HFFc6 (cell line): ENCODE data around the gene NDUFS8. TPM values are rescaled to one million over a fixed set of nuclear protein-coding genes. Genes with fewer than 3 reads are reported as not detected.

ENCODE experiments used
- DNase-seq: peaks from one replicate; pipeline ENCODE4 v3.0.0-alpha.2; 2018
- H3K27ac Mint-ChIP-seq: 2 replicates; pipeline ENCODE4 v1.8.0; 2020; ENCODE audit warnings: mild to moderate bottlenecking, mixed read lengths
- H3K27me3 Mint-ChIP-seq: 2 replicates; pipeline ENCODE4 v1.8.0; 2021; ENCODE audit warnings: mild to moderate bottlenecking, moderate library complexity, mixed read lengths; ENCODE audit not compliant: insufficient read depth
- H3K36me3 Mint-ChIP-seq: 2 replicates; pipeline ENCODE4 v1.8.0; 2021; ENCODE audit warnings: low read depth, mixed read lengths
- H3K4me1 Mint-ChIP-seq: 2 replicates; pipeline ENCODE4 v1.8.0; 2020; ENCODE audit warnings: low read depth, mixed read lengths
- H3K4me3 Mint-ChIP-seq: 2 replicates; pipeline ENCODE4 v1.8.0; 2020; ENCODE audit warnings: mild to moderate bottlenecking, moderate library complexity, mixed read lengths
- H3K9me3 Mint-ChIP-seq: 2 replicates; pipeline ENCODE4 v1.8.0; 2020; ENCODE audit warnings: mild to moderate bottlenecking, mixed read lengths
- total RNA-seq, 6 experiments: library from RNA; stranded (reverse); fragmentation: NEBNext Ultra II Directional; extraction: Animal tissue kit (Norgen Biotek cat#: 25700); gene quantifications; 2 replicates in 1 of 6; 3 replicates in 5 of 6; pipeline ENCODE4 v1.2.3, GENCODE V29; 2021
- TF ChIP-seq, protein P1 (sequence below): fragments of 200-600 bp; sonication (generic); IDR thresholded peaks from 2 replicates; pipeline ENCODE4 v1.5.0; 2021; ENCODE audit warnings: antibody characterized with exemption, mild to moderate bottlenecking

The NDUFS8 gene
- total RNA-seq, 6 experiments from 2014 or later = 221 to 236 (median 223) TPM

- DNase-seq = no peak
- Mint-ChIP-seq H3K4me1 (peaks cover 42% of the 10 kb centered on the region), H3K27ac (peak overlapping the region; percentile 91), H3K4me3 (peak overlapping the region; percentile 91), H3K36me3 (peaks cover 16% of the 10 kb centered on the region), H3K9me3 (no peaks in the 10 kb centered on the region), H3K27me3 (peaks cover 4% of the 10 kb centered on the region; the same call in 1 of the 2 replicates)
- TF ChIP-seq, protein P1, sequence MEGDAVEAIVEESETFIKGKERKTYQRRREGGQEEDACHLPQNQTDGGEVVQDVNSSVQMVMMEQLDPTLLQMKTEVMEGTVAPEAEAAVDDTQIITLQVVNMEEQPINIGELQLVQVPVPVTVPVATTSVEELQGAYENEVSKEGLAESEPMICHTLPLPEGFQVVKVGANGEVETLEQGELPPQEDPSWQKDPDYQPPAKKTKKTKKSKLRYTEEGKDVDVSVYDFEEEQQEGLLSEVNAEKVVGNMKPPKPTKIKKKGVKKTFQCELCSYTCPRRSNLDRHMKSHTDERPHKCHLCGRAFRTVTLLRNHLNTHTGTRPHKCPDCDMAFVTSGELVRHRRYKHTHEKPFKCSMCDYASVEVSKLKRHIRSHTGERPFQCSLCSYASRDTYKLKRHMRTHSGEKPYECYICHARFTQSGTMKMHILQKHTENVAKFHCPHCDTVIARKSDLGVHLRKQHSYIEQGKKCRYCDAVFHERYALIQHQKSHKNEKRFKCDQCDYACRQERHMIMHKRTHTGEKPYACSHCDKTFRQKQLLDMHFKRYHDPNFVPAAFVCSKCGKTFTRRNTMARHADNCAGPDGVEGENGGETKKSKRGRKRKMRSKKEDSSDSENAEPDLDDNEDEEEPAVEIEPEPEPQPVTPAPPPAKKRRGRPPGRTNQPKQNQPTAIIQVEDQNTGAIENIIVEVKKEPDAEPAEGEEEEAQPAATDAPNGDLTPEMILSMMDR = no peak; the same call in 1 of the 2 replicates
Measured at GRCh38 chr11:68032003-68032402, 1.5 kb downstream of the NDUFS8 start.

- Mint-ChIP-seq H3K4me3 (no peak overlapping the region), H3K36me3 (peaks cover 16% of the 10 kb centered on the region), H3K27me3 (peaks cover 3% of the 10 kb centered on the region; the same call in 1 of the 2 replicates), H3K9me3 (no peaks in the 10 kb centered on the region), H3K4me1 (peaks cover 36% of the 10 kb centered on the region), H3K27ac (no peak overlapping the region)
- no peak for DNase-seq
- TF ChIP-seq, protein P1 = no peak
Measured at GRCh38 chr11:68032997-68033707, 2.7 kb downstream of the NDUFS8 start.

DNA sequence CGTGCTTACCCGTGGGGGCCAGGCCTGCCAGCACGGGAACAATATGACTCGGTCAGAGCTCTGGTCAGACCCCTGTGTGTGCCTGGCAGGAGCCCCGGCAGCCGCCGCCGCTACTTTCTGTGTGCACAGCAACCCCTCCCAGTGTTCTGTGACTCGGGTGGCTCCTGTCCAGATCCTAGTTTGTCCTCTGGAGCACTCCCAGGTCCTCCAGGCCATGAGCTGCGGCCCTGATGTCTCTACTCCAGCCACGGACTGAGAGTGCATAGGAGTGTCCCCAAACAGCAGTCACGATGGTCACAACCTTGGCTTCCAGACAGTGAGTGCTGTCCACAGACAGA, 3.2 kb downstream of the NDUFS8 start:
- Mint-ChIP-seq H3K27me3 (peaks cover 2% of the 10 kb centered on the region; the same call in 1 of the 2 replicates), H3K27ac (peak overlapping the region; percentile 48; the same call in 1 of the 2 replicates), H3K4me1 (peaks cover 31% of the 10 kb centered on the region), H3K36me3 (peaks cover 15% of the 10 kb centered on the region), H3K4me3 (no peak overlapping the region), H3K9me3 (no peaks in the 10 kb centered on the region)
- DNase-seq = no peak
- TF ChIP-seq, protein P1 = no peak

GRCh38 chr11:68035266-68035876, 4.9 kb downstream of the NDUFS8 start:
- Mint-ChIP-seq H3K4me3 (no peak overlapping the region), H3K4me1 (peaks cover 20% of the 10 kb centered on the region), H3K27me3 (peaks cover 3% of the 10 kb centered on the region; the same call in 1 of the 2 replicates), H3K9me3 (no peaks in the 10 kb centered on the region), H3K27ac (no peak overlapping the region), H3K36me3 (peaks cover 5% of the 10 kb centered on the region; the same call in 1 of the 2 replicates)
- TF ChIP-seq, protein P1 = no peak
- DNase-seq = no peak

DNA sequence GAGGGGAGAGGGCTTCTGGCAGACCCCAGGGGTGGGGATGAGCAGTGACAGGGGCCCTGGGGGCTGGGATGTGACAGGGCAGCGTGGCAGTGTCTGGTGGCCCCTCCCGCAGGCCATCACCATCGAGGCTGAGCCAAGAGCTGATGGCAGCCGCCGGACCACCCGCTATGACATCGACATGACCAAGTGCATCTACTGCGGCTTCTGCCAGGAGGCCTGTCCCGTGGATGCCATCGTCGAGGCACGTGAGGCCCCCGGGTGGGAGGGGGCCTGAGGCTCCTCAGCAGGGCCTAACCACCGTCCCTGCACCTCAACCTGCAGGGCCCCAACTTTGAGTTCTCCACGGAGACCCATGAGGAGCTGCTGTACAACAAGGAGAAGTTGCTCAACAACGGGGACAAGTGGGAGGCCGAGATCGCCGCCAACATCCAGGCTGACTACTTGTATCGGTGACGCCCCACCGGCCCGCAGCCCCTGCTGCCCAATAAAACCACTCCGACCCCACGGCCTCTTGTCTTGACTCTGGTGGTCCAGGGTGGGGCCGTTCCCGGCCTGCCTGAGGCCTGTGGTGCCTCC, 5.7 kb downstream of the NDUFS8 start:
- Mint-ChIP-seq H3K36me3 (peaks cover 5% of the 10 kb centered on the region; the same call in 1 of the 2 replicates), H3K4me1 (peaks cover 19% of the 10 kb centered on the region), H3K9me3 (no peaks in the 10 kb centered on the region), H3K27ac (peak overlapping the region; percentile 65; the same call in 1 of the 2 replicates), H3K4me3 (no peak overlapping the region), H3K27me3 (peaks cover 3% of the 10 kb centered on the region; the same call in 1 of the 2 replicates)
- DNase-seq = no peak
- TF ChIP-seq, protein P1 = no peak
